Adrenal gland (tissue), 5 donors: ENCODE data around the gene ST3GAL3.

Source experiments
- CTCF ChIP-seq, 6 experiments: fragments of 450-650 bp in 4 of 6; fragments of 200-600 bp in 2 of 6; sonication (generic) in 1 of 6; IDR thresholded peaks; 1 replicate in 5 of 6; 2 replicates in 1 of 6; pipeline versions ENCODE4 v1.5.1 to v1.8.0; 2016 to 2021; ENCODE audit warnings: antibody characterized with exemption in 6 of 6, mild to moderate bottlenecking in 2 of 6, moderate library complexity in 1 of 6
- POLR2A ChIP-seq, 2 donors: fragments of 450-650 bp; IDR thresholded peaks; one replicate each; pipeline ENCODE4 v1.6.1; 2017; ENCODE audit warnings: antibody characterized with exemption in 2 of 2, mild to moderate bottlenecking in 2 of 2, moderate library complexity in 1 of 2
- donor health status: DM: no; HTN: no; CAD: no.

- TF ChIP-seq POLR2A (IDR thresholded peaks at IDR 0.05), result no peak
- no peak for TF ChIP-seq CTCF (IDR thresholded peaks at IDR 0.05)
Observed at GRCh38 chr1:43814401-43814800, 107.1 kb downstream of the ST3GAL3 start.
